ENCODE measurements around the gene LCN6. TPM values are rescaled to one million over a fixed set of nuclear protein-coding genes. Genes with fewer than 3 reads are reported as not detected.

Gene LCN6
- total and polyA plus RNA-seq, 9 of the 15 experiments (the other 6 are each of a cell fraction or from before 2014, with no cell fraction given), result 0.10 to 0.45 (median 0.37) TPM; not detected in 5

DNA sequence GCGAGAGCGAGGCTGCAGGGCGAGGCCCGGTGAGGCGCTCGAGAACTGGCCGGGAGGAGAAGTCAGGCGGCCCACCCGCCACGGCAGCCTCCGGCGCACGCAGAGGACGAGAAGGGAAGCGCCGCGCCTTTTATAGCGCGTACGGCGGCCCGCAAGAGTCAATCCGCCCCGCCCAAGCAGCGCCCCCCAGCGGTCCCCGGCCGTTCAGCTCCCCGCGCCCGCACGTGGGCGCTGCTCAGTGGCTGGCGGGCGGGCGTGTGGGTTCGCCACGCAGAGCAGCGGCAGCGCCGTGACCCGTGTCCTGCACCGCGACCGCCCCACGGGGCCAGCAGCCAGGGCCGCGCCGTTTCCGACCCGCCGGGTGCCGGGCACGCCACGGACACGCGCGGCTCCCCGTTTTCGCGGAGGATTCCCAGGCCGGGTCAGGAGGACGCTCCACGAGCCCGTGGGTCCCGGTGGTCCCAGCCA is 20.2 kb downstream of the LCN6 start (continued):
- TF ChIP-seq ZNF699 (CRISPR knock-in tag; IDR thresholded peaks at IDR 0.05; ENCODE audit: insufficient replicate concordance), result no peak
- no peak for TF ChIP-seq RUNX1 (IDR thresholded peaks at IDR 0.05; ENCODE audit: low read depth)
- no peak for TF ChIP-seq BCL6 (CRISPR knock-in tag; IDR thresholded peaks at IDR 0.05)
- TF ChIP-seq SAFB2 (IDR thresholded peaks at IDR 0.05; ENCODE audit: borderline replicate concordance, low read depth, low read length, severe bottlenecking), result no peak
- no peak for TF ChIP-seq CEBPB (tag; IDR thresholded peaks at IDR 0.05)
- TF ChIP-seq ZBED1 (IDR thresholded peaks at IDR 0.05), result peak; percentile 84
- TF ChIP-seq ILF3 (IDR thresholded peaks at IDR 0.05; ENCODE audit: borderline replicate concordance), result peak; percentile 86; the same call in 1 of the 2 replicates
- TF ChIP-seq ZNF830 (CRISPR knock-in tag; IDR thresholded peaks at IDR 0.05), result no peak
- TF ChIP-seq SAFB (IDR thresholded peaks at IDR 0.05; ENCODE audit: borderline replicate concordance, low read depth, low read length), result peak; percentile 99
- no peak for TF ChIP-seq ZNF232 (CRISPR knock-in tag; IDR thresholded peaks at IDR 0.05)
- TF ChIP-seq, protein P1, sequence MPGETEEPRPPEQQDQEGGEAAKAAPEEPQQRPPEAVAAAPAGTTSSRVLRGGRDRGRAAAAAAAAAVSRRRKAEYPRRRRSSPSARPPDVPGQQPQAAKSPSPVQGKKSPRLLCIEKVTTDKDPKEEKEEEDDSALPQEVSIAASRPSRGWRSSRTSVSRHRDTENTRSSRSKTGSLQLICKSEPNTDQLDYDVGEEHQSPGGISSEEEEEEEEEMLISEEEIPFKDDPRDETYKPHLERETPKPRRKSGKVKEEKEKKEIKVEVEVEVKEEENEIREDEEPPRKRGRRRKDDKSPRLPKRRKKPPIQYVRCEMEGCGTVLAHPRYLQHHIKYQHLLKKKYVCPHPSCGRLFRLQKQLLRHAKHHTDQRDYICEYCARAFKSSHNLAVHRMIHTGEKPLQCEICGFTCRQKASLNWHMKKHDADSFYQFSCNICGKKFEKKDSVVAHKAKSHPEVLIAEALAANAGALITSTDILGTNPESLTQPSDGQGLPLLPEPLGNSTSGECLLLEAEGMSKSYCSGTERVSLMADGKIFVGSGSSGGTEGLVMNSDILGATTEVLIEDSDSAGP (CRISPR knock-in tag; IDR thresholded peaks at IDR 0.05), result no peak
- TF ChIP-seq, protein P2, sequence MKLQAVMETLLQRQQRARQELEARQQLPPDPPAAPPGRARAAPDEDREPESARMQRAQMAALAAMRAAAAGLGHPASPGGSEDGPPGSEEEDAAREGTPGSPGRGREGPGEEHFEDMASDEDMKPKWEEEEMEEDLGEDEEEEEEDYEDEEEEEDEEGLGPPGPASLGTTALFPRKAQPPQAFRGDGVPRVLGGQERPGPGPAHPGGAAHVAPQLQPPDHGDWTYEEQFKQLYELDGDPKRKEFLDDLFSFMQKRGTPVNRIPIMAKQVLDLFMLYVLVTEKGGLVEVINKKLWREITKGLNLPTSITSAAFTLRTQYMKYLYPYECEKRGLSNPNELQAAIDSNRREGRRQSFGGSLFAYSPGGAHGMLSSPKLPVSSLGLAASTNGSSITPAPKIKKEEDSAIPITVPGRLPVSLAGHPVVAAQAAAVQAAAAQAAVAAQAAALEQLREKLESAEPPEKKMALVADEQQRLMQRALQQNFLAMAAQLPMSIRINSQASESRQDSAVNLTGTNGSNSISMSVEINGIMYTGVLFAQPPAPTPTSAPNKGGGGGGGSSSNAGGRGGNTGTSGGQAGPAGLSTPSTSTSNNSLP (IDR thresholded peaks at IDR 0.05; ENCODE audit: borderline replicate concordance, low read depth, low read length), result 0 out of 2 replicates have a peak, but pooled peaks have one; percentile 40
- peak; percentile 44 for TF ChIP-seq SETDB1 (IDR thresholded peaks at IDR 0.05; ENCODE audit: low read length)
- peak; percentile 82 for TF ChIP-seq TBL1XR1 (IDR thresholded peaks at IDR 0.05; ENCODE audit: low read length in 2 of 2)
- no peak; a peak in 1 of 4 replicates for TF ChIP-seq CSDE1 (IDR thresholded peaks at IDR 0.05)
- peak; percentile 96 to 100 for TF ChIP-seq NONO (IDR thresholded peaks at IDR 0.05; ENCODE audit: low read depth in 2 of 2, low read length in 1 of 2)
- TF ChIP-seq CREB1 (IDR thresholded peaks at IDR 0.05), result peak; percentile 95
- peak; percentile 94 for TF ChIP-seq CREB1 (CRISPR knock-in tag; IDR thresholded peaks at IDR 0.05)
- no peak for TF ChIP-seq TSC22D4 (tag; IDR thresholded peaks at IDR 0.05)
- TF ChIP-seq, protein P3, sequence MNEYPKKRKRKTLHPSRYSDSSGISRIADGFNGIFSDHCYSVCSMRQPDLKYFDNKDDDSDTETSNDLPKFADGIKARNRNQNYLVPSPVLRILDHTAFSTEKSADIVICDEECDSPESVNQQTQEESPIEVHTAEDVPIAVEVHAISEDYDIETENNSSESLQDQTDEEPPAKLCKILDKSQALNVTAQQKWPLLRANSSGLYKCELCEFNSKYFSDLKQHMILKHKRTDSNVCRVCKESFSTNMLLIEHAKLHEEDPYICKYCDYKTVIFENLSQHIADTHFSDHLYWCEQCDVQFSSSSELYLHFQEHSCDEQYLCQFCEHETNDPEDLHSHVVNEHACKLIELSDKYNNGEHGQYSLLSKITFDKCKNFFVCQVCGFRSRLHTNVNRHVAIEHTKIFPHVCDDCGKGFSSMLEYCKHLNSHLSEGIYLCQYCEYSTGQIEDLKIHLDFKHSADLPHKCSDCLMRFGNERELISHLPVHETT (CRISPR knock-in tag; conservative IDR thresholded peaks at IDR 0.05 in 1 of 2, IDR thresholded peaks at IDR 0.05 in 1 of 2), result peak in 1 of 2 experiments; percentile 73; a peak in 2 of 4 replicates
- peak; percentile 99 for TF ChIP-seq KLF1 (tag; IDR thresholded peaks at IDR 0.05)
- TF ChIP-seq RFX5 (IDR thresholded peaks at IDR 0.05; ENCODE audit: low read depth, low read length), result peak; percentile 47; the same call in 1 of the 2 replicates
- TF ChIP-seq XRCC5 (IDR thresholded peaks at IDR 0.05; ENCODE audit: low read depth, low read length), result no peak; the same call in 1 of the 2 replicates
- TF ChIP-seq ZNF3 (CRISPR knock-in tag; IDR thresholded peaks at IDR 0.05), result no peak
- peak; percentile 58; the same call in 1 of the 2 replicates for TF ChIP-seq ZBTB7A (IDR thresholded peaks at IDR 0.05; ENCODE audit: borderline replicate concordance, control insufficient read depth, low read depth, low read length)

Data from K562 (cell line).